GM23338 (cell line): ENCODE data around the gene GP1BB. TPM values are rescaled to one million over a fixed set of nuclear protein-coding genes. Genes with fewer than 3 reads are reported as not detected.

ENCODE experiments used
- ATAC-seq: fragments of 200-7000 bp; cut with Tn5 transposase; 3 replicates; pipeline ENCODE4 v1.9.1; 2020
- DNase-seq: peaks from one replicate; pipeline ENCODE4 v3.0.0-alpha.2; 2015; ENCODE audit warnings: low spot score
- H2AFZ ChIP-seq: fragments of 200-600 bp; sonication (generic); 2 replicates; pipeline ENCODE4 v1.8.0; 2016; ENCODE audit warnings: antibody characterized with exemption, mild to moderate bottlenecking, moderate library complexity
- H3F3A ChIP-seq: fragments of 200-600 bp; sonication (generic); replicated peaks from 2 replicates; pipeline ENCODE4 v1.8.0; 2017; ENCODE audit warnings: antibody characterized with exemption, mixed run types, low read depth
- H3K27ac ChIP-seq: fragments of 200-600 bp; sonication (generic); 2 replicates; pipeline ENCODE4 v1.6.1; 2016; ENCODE audit warnings: low read depth
- H3K27me3 ChIP-seq: fragments of 200-600 bp; sonication (generic); 2 replicates; pipeline ENCODE4 v1.8.0; 2016; ENCODE audit warnings: mild to moderate bottlenecking, mixed run types, moderate library complexity; ENCODE audit not compliant: insufficient read depth
- H3K36me3 ChIP-seq: fragments of 200-600 bp; sonication (generic); 2 replicates; pipeline ENCODE4 v1.8.0; 2016; ENCODE audit warnings: mild to moderate bottlenecking; ENCODE audit not compliant: insufficient read depth
- H3K4me1 ChIP-seq: fragments of 200-600 bp; sonication (generic); 2 replicates; pipeline ENCODE4 v1.8.0; 2016; ENCODE audit warnings: mild to moderate bottlenecking, moderate library complexity; ENCODE audit not compliant: insufficient read depth
- H3K4me2 ChIP-seq: fragments of 200-600 bp; sonication (generic); 2 replicates; pipeline ENCODE4 v1.7.1; 2017; ENCODE audit warnings: mixed run types
- H3K4me3 ChIP-seq: fragments of 200-600 bp; sonication (generic); 2 replicates; pipeline ENCODE4 v1.6.1; 2016; ENCODE audit warnings: mixed run types
- H3K79me2 ChIP-seq: fragments of 200-600 bp; sonication (generic); replicated peaks from 2 replicates; pipeline ENCODE4 v1.8.0; 2017; ENCODE audit warnings: mild to moderate bottlenecking; ENCODE audit not compliant: insufficient read depth
- H3K9me2 ChIP-seq: fragments of 200-600 bp; sonication (generic); 2 replicates; pipeline ENCODE4 v1.8.0; 2017; ENCODE audit not compliant: insufficient read depth
- H4K20me1 ChIP-seq: fragments of 200-600 bp; sonication (generic); replicated peaks from 2 replicates; pipeline ENCODE4 v1.8.0; 2017; ENCODE audit warnings: mild to moderate bottlenecking; ENCODE audit not compliant: insufficient read depth
- H3K27ac Mint-ChIP-seq: 2 replicates; pipeline ENCODE4 v1.8.0; 2020; ENCODE audit warnings: inconsistent platforms, mild to moderate bottlenecking, moderate library complexity, mixed read lengths
- H3K27me3 Mint-ChIP-seq: 3 replicates; pipeline ENCODE4 v1.8.0; 2022; ENCODE audit warnings: low read depth, mild to moderate bottlenecking, moderate library complexity, mixed read lengths, inconsistent platforms; ENCODE audit not compliant: insufficient read depth, poor library complexity
- H3K36me3 Mint-ChIP-seq: 3 replicates; pipeline ENCODE4 v1.8.0; 2021; ENCODE audit warnings: low read depth, mild to moderate bottlenecking, inconsistent platforms, moderate library complexity, mixed read lengths
- H3K4me1 Mint-ChIP-seq: 3 replicates; pipeline ENCODE4 v1.8.0; 2020; ENCODE audit warnings: mild to moderate bottlenecking, inconsistent platforms, mixed read lengths
- H3K4me3 Mint-ChIP-seq: 3 replicates; pipeline ENCODE4 v1.8.0; 2021; ENCODE audit warnings: moderate library complexity, mild to moderate bottlenecking, inconsistent platforms, mixed read lengths
- H3K9me3 Mint-ChIP-seq: 3 replicates; pipeline ENCODE4 v1.8.0; 2020; ENCODE audit warnings: moderate library complexity, mild to moderate bottlenecking, inconsistent platforms, mixed read lengths
- CREB1 ChIP-seq: fragments of 250-450 bp; sonication (Bioruptor Pico); IDR thresholded peaks from 2 replicates; pipeline ENCODE4 v1.5.0; 2020; ENCODE audit warnings: low read depth, mild to moderate bottlenecking, moderate library complexity
- EZH2 ChIP-seq: fragments of 200-600 bp; sonication (generic); IDR thresholded peaks from one replicate; pipeline ENCODE4 v1.8.0; 2017; ENCODE audit warnings: antibody characterized with exemption, mild to moderate bottlenecking, low read depth; ENCODE audit not compliant: unreplicated experiment
- EZH2phosphoT487 ChIP-seq: fragments of 200-600 bp; sonication (generic); IDR thresholded peaks from one replicate; pipeline ENCODE4 v1.8.1; 2018; ENCODE audit warnings: antibody characterized with exemption; ENCODE audit not compliant: unreplicated experiment
- NANOG ChIP-seq: IDR thresholded peaks from 2 replicates; pipeline ENCODE4 v1.6.1; 2016; ENCODE audit warnings: antibody characterized with exemption, borderline replicate concordance
- STAT1 ChIP-seq: IDR thresholded peaks from one replicate; pipeline ENCODE4 v1.6.1; 2016; ENCODE audit warnings: antibody characterized with exemption; ENCODE audit not compliant: unreplicated experiment
- ZNF114 ChIP-seq: fragments of 250-450 bp; sonication (Bioruptor Pico); IDR thresholded peaks from 2 replicates; pipeline ENCODE4 v1.5.0; 2020; ENCODE audit warnings: mild to moderate bottlenecking, moderate library complexity
- ZNF331 ChIP-seq: fragments of 250-450 bp; sonication (Bioruptor Pico); IDR thresholded peaks from 2 replicates; pipeline ENCODE4 v1.5.0; 2020; ENCODE audit warnings: low read depth, mild to moderate bottlenecking, moderate library complexity
- polyA plus RNA-seq: library from polyadenylated mRNA; unstranded; fragments of >200 nt; fragmentation: Nextera tagmentation; extraction: Ambion mirVana; gene quantifications from 2 replicates; pipeline ENCODE4 v1.2.1, GENCODE V29; 2016
- total RNA-seq: library from RNA; depleted of rRNA; stranded (reverse); fragments of >200 nt; shearing (Covaris generic); gene quantifications from 2 replicates; pipeline ENCODE4 v1.2.3, GENCODE V29; 2014
- TF ChIP-seq, protein P1 (sequence below): IDR thresholded peaks from one replicate; pipeline ENCODE4 v1.6.1; 2018; ENCODE audit warnings: antibody characterized with exemption; ENCODE audit not compliant: unreplicated experiment
- TF ChIP-seq, protein P2 (sequence below): IDR thresholded peaks from 2 replicates; pipeline ENCODE4 v1.6.1; 2016; ENCODE audit warnings: antibody characterized with exemption

Gene GP1BB
- total and polyA plus RNA-seq, 2 experiments from 2014 or later, result 0.53 to 1.3 TPM

DNA sequence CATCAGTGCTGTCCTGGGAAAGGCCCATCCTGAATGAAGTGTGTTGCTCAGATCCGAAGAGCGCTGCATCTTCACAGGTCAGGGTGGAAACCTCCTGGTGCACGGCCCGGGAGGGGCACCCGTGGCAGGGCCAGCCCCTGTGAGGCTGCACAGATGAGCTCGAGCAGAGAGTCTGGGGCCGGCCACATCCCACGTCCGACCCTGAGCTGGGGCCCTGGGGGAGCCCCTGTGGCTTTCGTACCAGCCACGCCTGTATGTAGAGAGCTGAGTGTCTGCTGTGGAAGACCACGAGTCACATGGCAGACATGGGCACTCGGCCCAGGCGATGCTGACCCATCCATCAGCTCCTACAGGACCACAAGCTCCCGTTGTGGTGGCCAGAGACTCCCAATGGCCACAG is 33.9 kb upstream of the GP1BB start (continued):
- TF ChIP-seq, protein P1, sequence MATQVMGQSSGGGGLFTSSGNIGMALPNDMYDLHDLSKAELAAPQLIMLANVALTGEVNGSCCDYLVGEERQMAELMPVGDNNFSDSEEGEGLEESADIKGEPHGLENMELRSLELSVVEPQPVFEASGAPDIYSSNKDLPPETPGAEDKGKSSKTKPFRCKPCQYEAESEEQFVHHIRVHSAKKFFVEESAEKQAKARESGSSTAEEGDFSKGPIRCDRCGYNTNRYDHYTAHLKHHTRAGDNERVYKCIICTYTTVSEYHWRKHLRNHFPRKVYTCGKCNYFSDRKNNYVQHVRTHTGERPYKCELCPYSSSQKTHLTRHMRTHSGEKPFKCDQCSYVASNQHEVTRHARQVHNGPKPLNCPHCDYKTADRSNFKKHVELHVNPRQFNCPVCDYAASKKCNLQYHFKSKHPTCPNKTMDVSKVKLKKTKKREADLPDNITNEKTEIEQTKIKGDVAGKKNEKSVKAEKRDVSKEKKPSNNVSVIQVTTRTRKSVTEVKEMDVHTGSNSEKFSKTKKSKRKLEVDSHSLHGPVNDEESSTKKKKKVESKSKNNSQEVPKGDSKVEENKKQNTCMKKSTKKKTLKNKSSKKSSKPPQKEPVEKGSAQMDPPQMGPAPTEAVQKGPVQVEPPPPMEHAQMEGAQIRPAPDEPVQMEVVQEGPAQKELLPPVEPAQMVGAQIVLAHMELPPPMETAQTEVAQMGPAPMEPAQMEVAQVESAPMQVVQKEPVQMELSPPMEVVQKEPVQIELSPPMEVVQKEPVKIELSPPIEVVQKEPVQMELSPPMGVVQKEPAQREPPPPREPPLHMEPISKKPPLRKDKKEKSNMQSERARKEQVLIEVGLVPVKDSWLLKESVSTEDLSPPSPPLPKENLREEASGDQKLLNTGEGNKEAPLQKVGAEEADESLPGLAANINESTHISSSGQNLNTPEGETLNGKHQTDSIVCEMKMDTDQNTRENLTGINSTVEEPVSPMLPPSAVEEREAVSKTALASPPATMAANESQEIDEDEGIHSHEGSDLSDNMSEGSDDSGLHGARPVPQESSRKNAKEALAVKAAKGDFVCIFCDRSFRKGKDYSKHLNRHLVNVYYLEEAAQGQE, result no peak
- TF ChIP-seq CREB1 (CRISPR knock-in tag) (no peak), EZH2 (no peak), EZH2phosphoT487 (no peak), NANOG (no peak)

DNA sequence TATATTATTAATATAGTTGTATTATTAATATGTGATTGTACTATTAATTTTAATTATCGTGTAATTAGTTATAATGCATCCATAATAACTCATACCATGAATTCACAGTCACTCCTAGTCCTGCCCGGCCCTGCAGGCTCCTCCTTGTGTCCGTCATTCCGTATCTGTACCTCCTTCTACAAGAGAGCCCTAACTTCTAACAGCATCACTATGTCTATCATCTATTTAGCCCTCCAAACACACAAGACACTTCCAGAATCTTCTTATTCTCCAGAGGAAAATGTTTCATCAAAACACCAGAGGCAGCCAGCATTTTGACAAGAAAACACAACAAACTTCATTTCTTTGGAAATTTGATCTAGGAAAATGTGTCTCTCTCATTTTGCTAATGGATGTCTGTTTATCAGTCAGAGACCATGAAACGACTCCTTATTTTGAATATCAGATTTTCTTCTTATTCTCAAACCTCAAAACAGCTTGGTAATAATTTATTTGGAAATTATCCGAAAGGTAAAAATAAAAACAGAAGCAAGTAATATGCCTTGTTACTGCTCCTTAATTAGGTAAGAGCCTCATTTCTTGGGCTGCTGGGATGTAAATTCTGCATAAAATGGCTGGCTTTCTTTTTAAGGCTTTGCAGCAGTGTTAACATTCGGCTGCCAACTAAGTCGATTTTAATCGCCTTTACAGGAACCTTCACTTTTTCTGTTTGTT is 32.2 kb upstream of the GP1BB start:
- H3K4me1 Mint-ChIP-seq, result peaks cover 18% of the 10 kb centered on the region
- H3K36me3 Mint-ChIP-seq, result no peaks in the 10 kb centered on the region
- Histone ChIP-seq H3K4me1 (no peaks in the 10 kb centered on the region; the same call in 1 of the 2 replicates), H4K20me1 (no peaks in the 10 kb centered on the region), H3F3A (no peaks in the 10 kb centered on the region), H2AFZ (peak overlapping the region; percentile 80), H3K27me3 (no peaks in the 10 kb centered on the region), H3K4me2 (no peak overlapping the region), H3K4me3 (no peak overlapping the region), H3K9me2 (no peaks in the 10 kb centered on the region), H3K27ac (no peak overlapping the region), H3K36me3 (no peaks in the 10 kb centered on the region), H3K79me2 (no peaks in the 10 kb centered on the region)
- H3K27ac Mint-ChIP-seq, result peak overlapping the region; percentile 80; the same call in 1 of the 2 replicates
- no peaks in the 10 kb centered on the region; the same call in 2 of the 3 replicates for H3K9me3 Mint-ChIP-seq
- ATAC-seq (no peak), DNase-seq (no peak)
- no peak for TF ChIP-seq ZNF114
- TF ChIP-seq EZH2phosphoT487, result no peak
- no peak for TF ChIP-seq STAT1
- H3K4me3 Mint-ChIP-seq, result no peak overlapping the region
- peaks cover 8% of the 10 kb centered on the region for H3K27me3 Mint-ChIP-seq

DNA sequence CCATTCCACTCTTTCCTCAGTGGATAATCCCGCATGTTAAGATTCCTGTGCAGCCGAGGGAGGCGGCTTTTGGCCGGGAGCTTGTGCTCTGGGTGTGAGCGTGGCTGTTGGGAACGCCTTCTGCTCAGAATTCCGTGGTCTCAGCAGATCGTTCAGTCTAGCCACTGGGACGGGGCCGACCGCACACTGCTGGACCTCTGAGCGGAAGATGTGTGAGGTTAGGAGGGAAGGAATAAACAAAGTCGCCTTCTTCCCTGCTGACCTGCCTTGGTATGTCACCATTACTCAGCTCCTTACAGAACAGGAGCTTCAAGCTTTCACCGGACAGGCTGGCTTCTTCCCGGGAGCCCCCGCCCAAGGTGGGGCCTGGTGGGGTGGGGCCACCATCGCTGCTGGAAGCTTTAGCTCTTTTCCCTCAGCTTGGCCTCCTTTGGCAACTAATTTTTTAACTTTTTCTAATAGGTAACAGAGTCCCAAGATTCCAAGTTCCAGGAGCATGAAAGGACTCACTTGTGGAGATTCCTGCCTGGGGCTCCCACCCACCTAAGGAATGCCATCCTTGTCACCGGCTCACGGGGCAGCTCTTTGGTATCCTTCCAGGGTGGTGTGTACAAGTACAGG is 31.5 kb upstream of the GP1BB start:
- Histone ChIP-seq H3K9me2 (no peaks in the 10 kb centered on the region), H2AFZ (peak overlapping the region; percentile 80), H3K27ac (no peak overlapping the region), H3K27me3 (no peaks in the 10 kb centered on the region), H3K79me2 (no peaks in the 10 kb centered on the region), H3K4me1 (no peaks in the 10 kb centered on the region; the same call in 1 of the 2 replicates), H4K20me1 (no peaks in the 10 kb centered on the region), H3F3A (no peaks in the 10 kb centered on the region), H3K4me2 (no peak overlapping the region), H3K36me3 (no peaks in the 10 kb centered on the region), H3K4me3 (no peak overlapping the region)
- Mint-ChIP-seq H3K9me3 (no peaks in the 10 kb centered on the region), H3K27ac (peak overlapping the region; percentile 80; the same call in 1 of the 2 replicates), H3K27me3 (peaks cover 8% of the 10 kb centered on the region), H3K4me3 (no peak overlapping the region), H3K4me1 (peaks cover 18% of the 10 kb centered on the region), H3K36me3 (no peaks in the 10 kb centered on the region)
- ATAC-seq (peak; percentile 42), DNase-seq (peak; percentile 73)
- no peak for TF ChIP-seq EZH2
- TF ChIP-seq, protein P2, sequence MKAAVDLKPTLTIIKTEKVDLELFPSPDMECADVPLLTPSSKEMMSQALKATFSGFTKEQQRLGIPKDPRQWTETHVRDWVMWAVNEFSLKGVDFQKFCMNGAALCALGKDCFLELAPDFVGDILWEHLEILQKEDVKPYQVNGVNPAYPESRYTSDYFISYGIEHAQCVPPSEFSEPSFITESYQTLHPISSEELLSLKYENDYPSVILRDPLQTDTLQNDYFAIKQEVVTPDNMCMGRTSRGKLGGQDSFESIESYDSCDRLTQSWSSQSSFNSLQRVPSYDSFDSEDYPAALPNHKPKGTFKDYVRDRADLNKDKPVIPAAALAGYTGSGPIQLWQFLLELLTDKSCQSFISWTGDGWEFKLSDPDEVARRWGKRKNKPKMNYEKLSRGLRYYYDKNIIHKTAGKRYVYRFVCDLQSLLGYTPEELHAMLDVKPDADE, result no peak
- no peak for TF ChIP-seq ZNF331 (CRISPR knock-in tag)
- peak; percentile 18; the same call in 1 of the 2 replicates for TF ChIP-seq CREB1 (CRISPR knock-in tag)
